Stimulated activated naive CD8-positive, alpha-beta T cell treated with anti-CD3 and anti-CD28 coated beads, Interleukin-15, Interleukin-2, amounts not matched to agents 100 ng/mL and 50 ng/mL, for 24 hours (primary cell): Measurements from ENCODE around the gene MACROH2A1.
A peak's percentile ranks its signal among the peaks of the same experiment; 100 is the strongest.

Experiments used
- H3K27ac Mint-ChIP-seq: one replicate; pipeline ENCODE4 v1.8.0; 2021; ENCODE audit warnings: mild to moderate bottlenecking, mixed read lengths
- H3K27me3 Mint-ChIP-seq: one replicate; pipeline ENCODE4 v1.8.0; 2021; ENCODE audit warnings: mixed read lengths
- H3K36me3 Mint-ChIP-seq: one replicate; pipeline ENCODE4 v1.8.0; 2021; ENCODE audit warnings: low read depth, mixed read lengths
- H3K4me1 Mint-ChIP-seq: one replicate; pipeline ENCODE4 v1.8.0; 2021; ENCODE audit warnings: low read depth, mixed read lengths
- H3K4me3 Mint-ChIP-seq: one replicate; pipeline ENCODE4 v1.8.0; 2021; ENCODE audit warnings: mild to moderate bottlenecking, mixed read lengths
- H3K9me3 Mint-ChIP-seq: one replicate; pipeline ENCODE4 v1.8.0; 2021; ENCODE audit warnings: mixed read lengths

The MACROH2A1 gene

DNA sequence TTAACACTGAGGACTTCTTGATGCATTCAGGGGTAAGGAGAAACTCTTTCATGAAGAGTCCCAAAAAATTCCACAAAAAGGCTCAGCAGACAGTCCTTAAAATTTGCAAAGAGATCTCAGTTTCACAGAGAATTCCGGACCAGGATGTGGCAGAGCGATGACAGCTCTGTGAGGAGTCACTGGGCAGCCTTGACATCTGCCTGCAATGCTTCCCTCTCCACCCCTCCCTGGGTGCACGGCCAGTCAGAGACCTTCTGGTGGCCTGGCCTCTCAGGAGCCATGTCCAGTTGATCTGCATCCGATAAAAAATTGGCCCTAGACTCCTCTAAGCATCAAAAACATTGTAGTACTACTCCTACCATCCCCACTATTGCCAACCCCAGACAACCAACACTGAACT lies 76.8 kb downstream of the MACROH2A1 start:
- no peaks in the 10 kb centered on the region for H3K36me3 Mint-ChIP-seq
- no peaks in the 10 kb centered on the region for H3K9me3 Mint-ChIP-seq
- peaks cover 12% of the 10 kb centered on the region for H3K4me1 Mint-ChIP-seq
- no peaks in the 10 kb centered on the region for H3K27me3 Mint-ChIP-seq
- H3K4me3 Mint-ChIP-seq, result no peak overlapping the region
- no peak overlapping the region for H3K27ac Mint-ChIP-seq

DNA sequence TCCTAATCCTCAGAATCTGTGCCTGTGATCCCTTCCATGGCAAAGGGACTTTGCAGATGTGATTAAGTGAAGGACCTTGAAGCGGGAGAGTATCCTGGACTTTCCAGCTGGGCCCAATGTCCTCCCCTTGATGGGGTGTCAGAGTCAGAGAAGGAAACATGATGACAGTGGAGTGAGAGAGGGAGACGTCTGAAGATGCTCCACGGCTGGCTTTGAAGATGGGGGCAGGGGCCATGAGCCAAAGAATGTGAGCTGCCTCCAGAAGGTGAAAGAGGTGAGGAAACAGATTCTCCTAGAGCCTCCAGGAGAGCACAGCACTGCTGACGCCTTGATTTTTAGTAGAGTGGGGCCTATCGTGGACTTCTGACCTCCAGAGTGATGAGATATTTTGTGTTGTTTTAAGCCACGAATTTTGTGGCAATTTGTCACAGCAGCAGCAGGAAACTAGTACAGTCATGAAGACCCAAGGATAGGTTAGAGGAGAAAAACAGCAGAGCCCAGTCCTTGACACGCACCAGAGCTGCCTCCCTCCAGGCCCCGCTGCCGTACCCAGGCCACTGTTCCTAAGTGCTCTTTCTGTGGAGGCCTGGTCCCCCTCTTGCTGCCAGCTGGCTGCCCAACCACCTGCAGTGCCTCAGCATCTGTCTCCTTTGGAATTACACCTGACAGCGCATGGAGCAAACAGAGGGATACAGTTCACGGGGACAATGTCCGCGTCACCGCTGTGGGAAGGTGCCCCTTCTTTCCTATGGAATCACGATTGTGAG lies 78.1 kb downstream of the MACROH2A1 start:
- no peaks in the 10 kb centered on the region for H3K9me3 Mint-ChIP-seq
- H3K4me3 Mint-ChIP-seq, result no peak overlapping the region
- H3K27ac Mint-ChIP-seq, result no peak overlapping the region
- no peaks in the 10 kb centered on the region for H3K27me3 Mint-ChIP-seq
- H3K4me1 Mint-ChIP-seq, result peaks cover 10% of the 10 kb centered on the region
- no peaks in the 10 kb centered on the region for H3K36me3 Mint-ChIP-seq

DNA sequence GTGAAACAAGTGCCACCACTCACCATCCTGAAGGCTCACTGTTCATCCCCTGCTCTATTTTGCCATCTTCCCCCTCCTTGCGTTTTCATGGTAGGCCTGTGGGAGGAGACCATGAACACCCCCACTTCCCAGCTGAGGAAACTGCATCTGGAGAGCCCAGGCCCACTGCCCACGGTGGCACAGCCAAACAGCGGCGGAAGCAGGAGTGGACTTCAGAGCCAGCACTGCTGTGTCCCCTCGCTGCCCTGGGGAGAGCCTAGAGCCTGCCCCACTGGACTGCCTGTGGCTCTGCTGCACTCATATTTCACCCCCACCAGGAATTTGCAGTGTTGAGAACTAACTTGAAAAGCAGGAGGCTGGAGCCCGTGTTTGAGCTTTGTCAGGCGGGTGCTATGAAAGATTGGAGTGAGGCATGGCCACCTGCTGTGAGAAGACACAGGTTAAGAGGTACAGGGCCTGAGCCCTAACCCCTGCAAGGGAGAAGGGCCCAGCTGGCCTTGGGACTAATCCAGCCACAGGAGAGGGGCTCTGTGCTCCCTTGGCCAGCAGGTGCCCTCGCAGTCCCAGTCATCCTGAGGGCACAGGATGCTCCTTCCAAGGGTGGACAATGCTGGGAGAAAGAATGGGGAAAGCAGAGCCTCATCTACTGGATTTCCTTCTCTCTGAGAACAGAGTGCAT lies 79.0 kb downstream of the MACROH2A1 start:
- Mint-ChIP-seq H3K36me3 (no peaks in the 10 kb centered on the region), H3K4me3 (no peak overlapping the region), H3K9me3 (no peaks in the 10 kb centered on the region), H3K27ac (no peak overlapping the region), H3K27me3 (no peaks in the 10 kb centered on the region), H3K4me1 (peaks cover 1% of the 10 kb centered on the region)

DNA sequence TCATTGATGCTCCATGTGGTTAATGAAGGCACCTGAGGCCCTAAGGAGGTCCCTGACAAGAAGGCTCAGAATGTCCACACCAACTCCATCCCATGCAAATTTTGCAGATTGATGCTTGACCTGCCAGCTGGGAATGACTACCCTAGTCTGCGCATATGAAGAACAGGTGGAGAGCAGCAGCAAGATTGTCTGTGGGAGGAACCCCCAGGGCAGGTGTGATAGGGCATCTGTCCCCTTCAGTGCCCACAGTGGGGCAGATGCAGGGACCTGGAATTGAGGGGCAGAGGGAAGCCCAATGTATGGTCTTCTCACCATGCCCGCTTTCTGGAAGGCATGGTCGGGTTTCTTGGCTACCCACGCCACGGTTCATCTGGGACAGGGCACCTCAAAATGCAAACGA lies 79.6 kb downstream of the MACROH2A1 start:
- Mint-ChIP-seq H3K4me1 (no peaks in the 10 kb centered on the region), H3K9me3 (no peaks in the 10 kb centered on the region), H3K36me3 (no peaks in the 10 kb centered on the region), H3K4me3 (no peak overlapping the region), H3K27ac (no peak overlapping the region), H3K27me3 (no peaks in the 10 kb centered on the region)

DNA sequence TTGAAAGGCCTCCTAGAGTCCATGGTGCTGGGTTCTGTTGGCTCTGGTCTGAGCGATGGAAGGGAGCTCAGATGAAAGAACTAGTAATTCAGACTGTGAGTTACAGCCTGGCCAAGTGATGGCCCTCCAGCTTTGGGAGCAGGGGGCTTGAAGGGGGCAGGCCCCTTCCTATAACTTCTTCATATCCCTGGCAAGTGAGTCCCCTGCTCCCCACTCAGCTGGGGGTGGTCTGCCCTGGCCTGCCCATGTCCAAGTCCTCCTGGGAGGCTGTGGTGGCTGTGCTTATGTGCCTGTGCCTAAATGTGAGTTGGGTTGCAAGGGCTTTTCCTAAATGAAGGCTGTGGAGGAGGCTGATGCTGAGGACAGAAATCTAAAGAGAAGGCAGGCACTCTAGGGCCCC lies 80.1 kb downstream of the MACROH2A1 start:
- Mint-ChIP-seq H3K36me3 (no peaks in the 10 kb centered on the region), H3K4me3 (no peak overlapping the region), H3K27me3 (no peaks in the 10 kb centered on the region), H3K4me1 (peaks cover 2% of the 10 kb centered on the region), H3K9me3 (no peaks in the 10 kb centered on the region), H3K27ac (no peak overlapping the region)

DNA sequence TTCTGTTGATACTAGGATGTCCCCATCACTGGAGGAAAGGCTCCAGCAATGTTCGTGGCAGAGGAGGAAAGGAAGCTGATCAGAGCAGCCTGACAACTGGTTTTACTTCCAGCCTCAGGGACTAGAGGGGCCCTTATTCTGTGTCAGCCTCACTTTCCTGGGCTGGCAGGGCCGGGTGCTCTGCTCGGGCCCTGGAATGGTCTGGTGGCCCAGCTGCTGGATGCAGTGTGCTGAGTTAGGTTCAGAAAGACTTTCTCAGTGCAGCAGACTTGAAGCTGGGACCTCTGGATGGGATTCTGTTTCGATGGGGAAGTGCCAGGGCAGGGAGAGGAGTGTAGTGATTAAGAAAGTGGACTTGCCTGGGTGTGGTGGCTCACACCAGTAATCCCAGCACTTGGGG lies 81.0 kb downstream of the MACROH2A1 start:
- no peak overlapping the region for H3K4me3 Mint-ChIP-seq

DNA sequence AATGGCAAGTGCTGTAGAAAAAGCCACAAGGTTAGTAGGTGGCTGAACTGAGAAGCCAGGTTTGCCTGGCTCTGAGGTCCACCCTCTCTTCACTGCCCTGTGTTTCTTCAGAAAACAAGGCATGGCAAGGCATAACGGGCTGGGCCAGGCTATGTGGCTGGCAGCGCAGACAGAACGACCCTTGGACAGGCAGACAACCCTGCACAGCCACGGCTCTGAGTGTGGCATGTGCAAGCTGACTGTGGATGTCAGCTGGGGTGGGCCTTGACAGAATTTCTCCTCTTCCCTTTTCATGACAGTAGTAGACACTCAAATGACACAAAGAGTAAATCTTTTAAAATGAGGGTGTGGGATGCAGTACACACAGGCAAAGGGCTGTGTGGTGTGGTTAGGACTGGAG lies 81.7 kb downstream of the MACROH2A1 start:
- H3K36me3 Mint-ChIP-seq, result no peaks in the 10 kb centered on the region
- H3K9me3 Mint-ChIP-seq, result no peaks in the 10 kb centered on the region
- H3K27me3 Mint-ChIP-seq, result no peaks in the 10 kb centered on the region
- no peak overlapping the region for H3K4me3 Mint-ChIP-seq
- no peak overlapping the region for H3K27ac Mint-ChIP-seq
- peaks cover 8% of the 10 kb centered on the region for H3K4me1 Mint-ChIP-seq

More for the DNA sequence above, 81.0 kb downstream of the MACROH2A1 start:
- no peaks in the 10 kb centered on the region for H3K9me3 Mint-ChIP-seq
- H3K4me1 Mint-ChIP-seq, result peaks cover 8% of the 10 kb centered on the region
- no peaks in the 10 kb centered on the region for H3K36me3 Mint-ChIP-seq
- no peak overlapping the region for H3K27ac Mint-ChIP-seq
- H3K27me3 Mint-ChIP-seq, result no peaks in the 10 kb centered on the region

DNA sequence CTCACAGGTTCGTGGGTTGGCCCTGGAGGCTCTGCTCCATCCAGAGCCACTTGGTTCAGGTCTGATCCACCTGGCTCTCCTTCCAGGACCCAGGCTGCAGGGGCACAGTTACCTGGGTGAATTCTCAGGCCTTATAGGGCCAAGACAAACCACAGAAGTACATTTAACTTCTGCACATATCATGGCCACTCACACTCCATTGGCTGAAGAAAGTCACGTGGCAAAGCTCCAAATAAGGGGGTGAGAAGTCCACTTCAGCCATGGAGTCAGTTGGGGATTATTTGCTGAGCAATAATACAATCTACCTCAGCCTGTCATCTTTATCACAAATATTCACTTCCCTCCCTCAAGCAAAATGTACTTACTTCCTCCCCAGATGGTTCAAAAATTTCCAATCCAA lies 83.6 kb downstream of the MACROH2A1 start:
- H3K4me3 Mint-ChIP-seq, result no peak overlapping the region
- no peak overlapping the region for H3K27ac Mint-ChIP-seq
- peaks cover 8% of the 10 kb centered on the region for H3K4me1 Mint-ChIP-seq
- H3K36me3 Mint-ChIP-seq, result no peaks in the 10 kb centered on the region
- H3K9me3 Mint-ChIP-seq, result no peaks in the 10 kb centered on the region
- H3K27me3 Mint-ChIP-seq, result no peaks in the 10 kb centered on the region

DNA sequence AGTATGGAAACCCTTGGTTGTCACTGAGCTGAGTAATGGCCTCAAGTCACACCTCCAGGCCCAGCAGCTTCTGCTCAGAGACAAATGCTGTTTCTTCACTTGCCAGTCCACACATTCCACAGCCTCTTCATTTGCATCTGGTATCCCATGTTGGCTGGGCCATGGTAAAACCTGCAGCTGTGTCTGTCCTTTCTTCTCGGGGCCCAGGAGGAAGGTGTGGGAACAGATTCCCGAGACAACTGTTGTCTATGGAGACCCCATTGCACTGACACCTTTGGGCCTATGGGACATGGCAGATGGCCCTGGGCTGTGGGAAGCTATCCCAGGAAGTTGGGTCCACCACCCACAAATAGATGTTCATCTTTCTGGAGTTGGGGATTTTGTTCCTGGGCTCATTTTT lies 85.1 kb downstream of the MACROH2A1 start:
- no peaks in the 10 kb centered on the region for H3K9me3 Mint-ChIP-seq
- H3K4me1 Mint-ChIP-seq, result peaks cover 19% of the 10 kb centered on the region
- H3K27me3 Mint-ChIP-seq, result no peaks in the 10 kb centered on the region
- no peaks in the 10 kb centered on the region for H3K36me3 Mint-ChIP-seq
- H3K27ac Mint-ChIP-seq, result no peak overlapping the region
- H3K4me3 Mint-ChIP-seq, result no peak overlapping the region

DNA sequence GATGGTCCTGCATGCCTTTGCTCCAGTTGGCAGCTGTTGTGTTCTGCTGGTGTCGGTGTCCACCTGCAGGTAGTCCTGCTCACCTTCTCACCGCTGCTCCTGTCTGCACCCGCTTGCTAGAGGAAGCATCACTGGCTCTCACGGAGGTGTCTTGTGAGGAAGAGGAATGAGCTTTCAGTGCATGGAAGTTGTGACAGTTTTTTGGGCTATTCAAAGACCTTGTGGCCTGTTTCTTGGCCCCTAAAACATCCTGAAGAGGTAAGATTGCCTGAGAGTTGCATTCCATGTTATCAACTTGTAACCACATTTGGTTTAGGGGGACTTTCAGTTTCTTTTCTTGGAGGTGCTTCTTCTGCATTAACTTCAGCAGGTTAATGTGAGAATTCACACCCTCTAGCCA lies 85.6 kb downstream of the MACROH2A1 start:
- Mint-ChIP-seq H3K4me3 (no peak overlapping the region), H3K4me1 (peaks cover 19% of the 10 kb centered on the region), H3K27me3 (no peaks in the 10 kb centered on the region), H3K36me3 (no peaks in the 10 kb centered on the region), H3K9me3 (no peaks in the 10 kb centered on the region), H3K27ac (no peak overlapping the region)

DNA sequence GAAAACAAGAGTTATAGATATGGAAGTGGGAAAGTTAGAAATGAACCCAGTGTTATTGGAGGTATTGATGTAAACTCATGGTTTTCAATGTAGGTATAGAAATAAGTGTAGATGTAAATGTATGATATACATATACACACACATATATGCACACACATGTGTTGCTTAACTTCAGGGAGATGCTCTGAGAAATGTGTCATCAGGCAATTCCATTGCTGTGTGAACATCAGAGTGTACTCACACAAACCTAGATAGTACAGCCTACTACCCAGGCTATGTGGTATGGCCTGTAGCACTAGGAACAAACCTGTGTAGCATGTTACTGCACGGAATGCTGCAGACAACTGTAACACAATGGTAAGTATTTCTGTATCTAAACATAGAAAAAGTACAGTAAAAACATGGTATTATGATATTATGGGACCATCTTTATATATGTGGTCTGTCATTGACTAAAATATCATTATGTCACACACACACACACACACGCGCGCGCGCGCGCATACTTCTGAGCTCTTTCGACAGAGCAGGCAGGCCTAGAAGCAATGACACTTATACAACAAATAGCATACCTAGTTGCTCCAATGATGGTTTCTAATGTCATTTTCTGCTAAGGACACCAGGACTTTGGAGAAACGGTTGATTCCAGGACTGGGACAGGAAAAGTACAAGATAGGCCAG lies 86.6 kb downstream of the MACROH2A1 start:
- peaks cover 19% of the 10 kb centered on the region for H3K4me1 Mint-ChIP-seq
- no peak overlapping the region for H3K4me3 Mint-ChIP-seq
- no peak overlapping the region for H3K27ac Mint-ChIP-seq

DNA sequence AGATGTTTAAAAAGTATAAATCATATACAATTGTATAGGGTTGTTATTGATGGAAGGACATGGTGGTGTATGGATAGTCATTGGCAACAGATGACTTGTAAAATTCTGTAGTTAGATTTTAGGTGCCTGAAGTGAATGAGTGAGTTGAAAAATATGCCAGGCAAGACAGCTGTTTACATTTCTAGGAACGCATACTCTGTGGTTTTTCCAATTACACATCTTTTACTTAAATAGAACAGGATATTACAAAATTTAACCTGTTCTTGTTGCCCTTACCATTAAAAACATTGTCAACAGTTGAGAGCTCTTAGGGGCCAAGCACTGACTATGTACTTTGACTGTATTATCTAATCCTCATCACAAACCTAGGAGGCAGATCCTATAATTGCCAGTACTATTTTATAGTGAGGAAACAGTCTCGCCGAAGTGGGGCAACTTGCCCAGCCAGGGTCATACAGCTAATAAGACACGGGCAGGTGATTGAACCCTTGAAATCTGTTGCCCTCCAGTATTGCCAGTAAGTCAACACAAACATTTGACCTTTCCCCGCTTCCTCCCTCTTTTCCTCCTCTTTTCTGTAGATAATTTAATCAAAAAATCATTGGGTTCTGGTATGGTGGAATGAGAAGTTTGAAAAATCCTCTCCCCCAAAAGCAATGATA lies 88.6 kb downstream of the MACROH2A1 start:
- peaks cover 19% of the 10 kb centered on the region for H3K4me1 Mint-ChIP-seq

More for the DNA sequence above, 86.6 kb downstream of the MACROH2A1 start:
- no peaks in the 10 kb centered on the region for H3K27me3 Mint-ChIP-seq
- no peaks in the 10 kb centered on the region for H3K9me3 Mint-ChIP-seq
- no peaks in the 10 kb centered on the region for H3K36me3 Mint-ChIP-seq

DNA sequence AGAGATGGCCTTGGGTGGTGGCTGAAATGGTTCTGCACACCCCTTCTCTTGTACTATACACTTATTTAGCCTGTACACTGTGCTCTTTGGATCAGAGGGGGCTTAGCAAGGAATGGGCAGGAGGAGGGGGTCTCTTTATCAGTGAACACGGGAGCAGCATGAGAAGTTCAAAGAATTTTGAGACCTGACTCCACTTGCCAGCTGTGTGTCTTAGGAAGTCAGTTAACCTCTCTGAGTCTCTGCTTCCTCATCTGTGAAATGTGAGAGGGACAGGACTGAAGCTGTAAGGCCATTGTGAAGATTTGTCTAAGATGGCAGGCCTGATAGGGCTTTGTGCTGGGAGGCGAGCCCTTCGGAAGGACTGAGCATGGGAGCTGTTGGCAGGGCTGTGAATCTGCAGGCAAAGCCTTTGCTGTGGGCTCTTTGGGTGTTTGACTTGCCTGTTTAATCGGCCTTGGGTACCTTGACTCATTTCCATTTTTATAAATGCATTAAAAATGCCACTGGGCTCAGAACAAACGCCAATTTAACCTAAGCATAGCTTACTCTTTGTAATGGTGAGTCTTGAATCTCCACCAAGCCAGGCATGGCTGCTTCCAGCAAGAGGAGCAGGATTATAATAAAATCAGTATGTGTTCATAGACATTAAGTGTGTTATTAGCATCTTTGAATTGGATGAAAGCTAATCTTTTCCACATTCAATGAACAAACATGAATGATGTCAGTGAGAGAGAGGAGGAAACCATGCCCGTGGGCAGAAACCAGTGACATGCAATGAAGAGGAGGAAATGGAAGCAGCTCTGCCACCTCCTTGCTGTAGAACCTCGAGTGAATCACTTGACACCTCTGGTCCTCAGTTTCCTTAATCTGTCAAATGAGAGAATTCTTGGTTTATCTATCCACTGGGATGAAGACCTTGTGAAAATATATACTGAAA lies 89.4 kb downstream of the MACROH2A1 start:
- peak overlapping the region; percentile 32 for H3K27ac Mint-ChIP-seq
- no peak overlapping the region for H3K4me3 Mint-ChIP-seq
- peaks cover 19% of the 10 kb centered on the region for H3K4me1 Mint-ChIP-seq
- H3K27me3 Mint-ChIP-seq, result no peaks in the 10 kb centered on the region
- H3K9me3 Mint-ChIP-seq, result no peaks in the 10 kb centered on the region
- H3K36me3 Mint-ChIP-seq, result no peaks in the 10 kb centered on the region

More for the DNA sequence above, 88.6 kb downstream of the MACROH2A1 start:
- no peaks in the 10 kb centered on the region for H3K36me3 Mint-ChIP-seq
- H3K9me3 Mint-ChIP-seq, result no peaks in the 10 kb centered on the region
- no peak overlapping the region for H3K4me3 Mint-ChIP-seq
- H3K27ac Mint-ChIP-seq, result no peak overlapping the region
- no peaks in the 10 kb centered on the region for H3K27me3 Mint-ChIP-seq

DNA sequence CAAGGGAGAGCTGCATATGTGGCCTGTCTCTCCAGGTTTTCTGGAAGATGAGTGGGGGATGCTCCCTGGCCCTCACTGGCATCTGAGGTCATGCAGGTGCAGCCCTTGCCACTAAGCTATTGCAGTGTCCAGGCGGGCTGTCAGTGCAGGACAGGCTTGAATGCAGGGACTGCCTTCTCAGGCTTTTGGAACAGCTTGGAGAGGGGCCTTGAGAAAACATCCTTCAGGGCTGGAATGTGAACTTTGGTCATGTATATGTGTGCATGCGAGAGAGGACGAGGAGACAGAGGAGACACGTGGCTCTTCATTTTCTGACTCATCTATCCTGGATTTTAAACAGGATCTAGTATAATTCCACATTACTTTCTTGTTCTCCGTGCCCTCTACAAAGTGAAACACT lies 90.3 kb downstream of the MACROH2A1 start:
- Mint-ChIP-seq H3K9me3 (no peaks in the 10 kb centered on the region), H3K36me3 (no peaks in the 10 kb centered on the region), H3K4me3 (no peak overlapping the region), H3K27me3 (no peaks in the 10 kb centered on the region), H3K4me1 (peaks cover 15% of the 10 kb centered on the region), H3K27ac (no peak overlapping the region)
